WI38 (cell line): ENCODE results near the gene SCARF1.

Source experiments
- H3K4me3 ChIP-seq: 2 replicates; pipeline ENCODE4 v1.5.1; 2011; ENCODE audit warnings: low read depth, mild to moderate bottlenecking, control low read depth, low read length
- TF ChIP-seq, protein P1 (sequence below): IDR thresholded peaks from 2 replicates; pipeline ENCODE4 v1.5.1; 2012; ENCODE audit warnings: low read depth, mild to moderate bottlenecking, control low read depth, low read length

SCARF1 gene

DNA sequence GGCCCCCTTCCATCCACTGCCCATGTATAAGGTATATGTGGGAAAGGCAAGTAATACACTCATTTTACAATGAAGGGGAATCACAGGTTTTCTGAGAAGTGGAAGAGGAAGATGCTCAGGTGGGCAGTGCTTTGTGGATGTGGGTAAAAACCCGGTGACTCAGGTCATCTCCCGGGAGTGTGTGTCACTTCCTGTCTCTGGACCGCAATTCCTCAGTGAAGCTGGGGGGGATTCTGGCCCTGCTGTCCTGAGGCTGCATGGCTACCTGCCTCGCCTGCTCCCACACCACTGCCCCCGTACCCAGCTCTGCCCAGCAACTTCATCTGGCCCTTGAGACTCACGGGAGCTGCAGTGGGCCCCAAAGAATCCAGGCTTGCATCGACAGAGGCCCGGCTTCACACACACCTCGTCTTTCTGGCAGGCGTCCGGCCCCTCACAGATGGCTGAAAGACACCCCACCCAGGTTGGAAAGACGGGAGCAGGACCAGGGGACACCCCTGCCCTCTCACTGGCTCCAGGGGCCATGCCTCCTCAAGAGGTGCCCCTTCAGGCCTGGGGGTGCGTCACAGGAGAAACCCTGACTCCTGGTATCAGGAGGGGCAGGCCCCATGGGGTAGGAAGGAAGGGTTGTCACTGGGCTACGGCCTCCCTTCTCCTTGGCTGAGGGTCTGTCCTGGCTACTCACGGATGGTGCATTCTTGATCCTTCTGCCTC lies 882 bp downstream of the SCARF1 start:
- TF ChIP-seq, protein P1, sequence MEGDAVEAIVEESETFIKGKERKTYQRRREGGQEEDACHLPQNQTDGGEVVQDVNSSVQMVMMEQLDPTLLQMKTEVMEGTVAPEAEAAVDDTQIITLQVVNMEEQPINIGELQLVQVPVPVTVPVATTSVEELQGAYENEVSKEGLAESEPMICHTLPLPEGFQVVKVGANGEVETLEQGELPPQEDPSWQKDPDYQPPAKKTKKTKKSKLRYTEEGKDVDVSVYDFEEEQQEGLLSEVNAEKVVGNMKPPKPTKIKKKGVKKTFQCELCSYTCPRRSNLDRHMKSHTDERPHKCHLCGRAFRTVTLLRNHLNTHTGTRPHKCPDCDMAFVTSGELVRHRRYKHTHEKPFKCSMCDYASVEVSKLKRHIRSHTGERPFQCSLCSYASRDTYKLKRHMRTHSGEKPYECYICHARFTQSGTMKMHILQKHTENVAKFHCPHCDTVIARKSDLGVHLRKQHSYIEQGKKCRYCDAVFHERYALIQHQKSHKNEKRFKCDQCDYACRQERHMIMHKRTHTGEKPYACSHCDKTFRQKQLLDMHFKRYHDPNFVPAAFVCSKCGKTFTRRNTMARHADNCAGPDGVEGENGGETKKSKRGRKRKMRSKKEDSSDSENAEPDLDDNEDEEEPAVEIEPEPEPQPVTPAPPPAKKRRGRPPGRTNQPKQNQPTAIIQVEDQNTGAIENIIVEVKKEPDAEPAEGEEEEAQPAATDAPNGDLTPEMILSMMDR: no peak
- H3K4me3 ChIP-seq: no peak overlapping the region

DNA sequence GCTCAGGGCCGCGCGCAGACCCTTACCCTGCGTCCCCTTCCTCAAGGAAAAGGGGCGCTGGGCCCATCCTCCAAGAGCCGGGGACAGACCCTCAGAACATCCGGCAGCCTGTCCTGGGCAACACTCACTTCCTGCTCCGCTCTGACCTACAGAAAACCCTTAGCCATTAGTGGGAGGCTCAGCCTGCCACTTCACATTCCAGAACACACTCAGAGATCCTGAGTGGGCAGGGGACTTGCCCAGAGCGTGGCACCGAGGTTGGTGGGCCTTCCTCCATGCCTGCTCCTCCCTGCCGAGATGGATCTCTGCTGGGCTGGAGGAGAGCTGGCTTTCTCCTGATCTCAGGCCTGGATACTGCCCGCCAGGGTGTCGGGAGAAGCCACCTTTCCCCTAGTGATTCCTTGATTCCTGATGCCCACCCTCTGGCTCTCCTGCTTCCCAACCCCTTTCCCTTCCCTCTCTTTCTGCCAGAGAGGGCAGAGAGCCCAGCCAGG lies 1.5 kb downstream of the SCARF1 start:
- no peak overlapping the region for H3K4me3 ChIP-seq
- TF ChIP-seq, protein P1: no peak

DNA sequence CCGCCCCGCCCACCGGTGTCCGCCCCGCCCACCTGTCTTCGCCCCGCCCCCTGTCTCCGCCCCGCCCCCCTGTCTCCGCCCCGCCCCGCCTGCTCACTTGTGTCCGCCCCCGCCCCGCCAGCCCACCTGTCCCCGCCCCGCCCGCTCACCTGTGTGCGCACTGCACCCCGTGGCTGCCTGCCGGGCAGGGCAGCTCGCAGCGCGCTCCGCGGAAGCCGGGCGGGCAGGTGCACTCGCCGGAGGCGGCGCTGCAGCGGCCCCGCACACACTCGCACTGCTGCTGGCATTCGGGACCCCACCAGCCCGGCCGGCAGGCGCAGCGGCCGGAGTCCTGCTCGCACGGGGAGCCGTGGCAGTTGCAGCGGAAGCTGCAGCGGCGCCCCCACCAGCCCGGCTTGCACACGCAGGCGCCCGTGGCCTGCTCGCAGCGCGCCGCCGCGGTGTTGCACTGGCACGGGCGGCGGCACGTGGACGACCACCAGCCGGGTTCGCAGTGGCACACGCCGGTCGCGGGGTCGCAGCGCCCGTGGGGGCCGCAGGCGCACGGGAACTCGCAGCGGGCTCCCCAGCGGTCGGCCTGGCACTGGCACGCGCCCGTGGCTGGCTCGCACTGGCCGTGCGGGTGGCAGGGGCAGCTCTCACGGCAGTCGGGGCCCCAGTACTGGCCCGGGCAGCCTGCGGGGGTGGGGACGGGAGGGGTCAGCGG lies 2.1 kb downstream of the SCARF1 start:
- TF ChIP-seq, protein P1: no peak
- H3K4me3 ChIP-seq: no peak overlapping the region

DNA sequence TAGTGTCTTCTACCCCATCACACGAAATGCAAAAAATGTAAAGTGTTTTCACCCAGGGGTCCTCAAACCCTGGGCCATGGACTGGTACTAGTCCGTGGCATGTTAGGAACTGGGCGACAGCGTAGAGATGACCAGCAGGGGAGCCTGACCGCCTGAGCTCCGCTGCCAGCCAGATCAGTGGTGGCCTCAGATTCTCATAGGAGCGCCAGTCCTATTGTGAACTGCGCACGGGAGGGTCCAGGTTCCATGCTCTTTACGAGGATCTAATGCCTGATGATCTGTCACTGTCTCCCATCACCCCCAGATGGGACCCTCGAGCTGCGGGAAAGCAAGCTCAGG lies 4.5 kb downstream of the SCARF1 start:
- TF ChIP-seq, protein P1: no peak
- H3K4me3 ChIP-seq: no peak overlapping the region

DNA sequence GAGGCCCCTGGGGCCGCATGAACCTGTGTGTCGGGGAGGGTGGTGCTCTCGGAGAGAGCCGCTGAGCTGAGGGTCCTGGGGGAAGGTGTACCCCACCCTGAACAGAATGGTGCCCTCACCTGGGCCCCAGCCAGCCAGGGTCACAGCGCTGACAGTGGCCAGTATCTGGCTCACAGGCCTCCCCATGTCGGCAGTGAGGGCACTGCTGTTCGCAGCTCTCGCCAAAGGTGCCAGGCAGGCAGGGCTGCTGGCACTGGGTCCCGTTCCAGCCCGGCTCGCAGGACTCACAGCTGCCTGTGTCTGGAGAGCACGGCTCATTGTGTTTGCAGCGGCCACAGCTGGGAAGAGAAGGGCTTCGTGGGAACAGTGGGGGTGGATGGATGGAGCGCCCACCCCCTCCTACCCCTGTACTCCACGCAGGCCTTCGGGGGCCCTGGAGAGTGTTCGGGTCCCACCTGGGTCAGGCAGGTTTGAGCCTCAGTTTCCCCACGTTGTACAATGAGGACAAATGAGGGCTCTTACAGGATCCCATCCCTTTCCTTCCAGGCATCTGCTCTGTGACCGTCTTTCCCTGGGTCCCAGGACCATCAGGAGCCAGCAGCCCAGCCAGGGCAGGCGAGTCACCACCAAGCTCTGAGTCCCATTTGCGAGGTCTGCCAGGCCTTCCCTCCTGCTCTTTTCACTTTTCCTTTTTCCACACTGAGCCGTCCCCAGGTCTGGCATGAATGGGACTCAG lies 5.0 kb downstream of the SCARF1 start:
- no peak overlapping the region for H3K4me3 ChIP-seq
- TF ChIP-seq, protein P1: no peak

DNA sequence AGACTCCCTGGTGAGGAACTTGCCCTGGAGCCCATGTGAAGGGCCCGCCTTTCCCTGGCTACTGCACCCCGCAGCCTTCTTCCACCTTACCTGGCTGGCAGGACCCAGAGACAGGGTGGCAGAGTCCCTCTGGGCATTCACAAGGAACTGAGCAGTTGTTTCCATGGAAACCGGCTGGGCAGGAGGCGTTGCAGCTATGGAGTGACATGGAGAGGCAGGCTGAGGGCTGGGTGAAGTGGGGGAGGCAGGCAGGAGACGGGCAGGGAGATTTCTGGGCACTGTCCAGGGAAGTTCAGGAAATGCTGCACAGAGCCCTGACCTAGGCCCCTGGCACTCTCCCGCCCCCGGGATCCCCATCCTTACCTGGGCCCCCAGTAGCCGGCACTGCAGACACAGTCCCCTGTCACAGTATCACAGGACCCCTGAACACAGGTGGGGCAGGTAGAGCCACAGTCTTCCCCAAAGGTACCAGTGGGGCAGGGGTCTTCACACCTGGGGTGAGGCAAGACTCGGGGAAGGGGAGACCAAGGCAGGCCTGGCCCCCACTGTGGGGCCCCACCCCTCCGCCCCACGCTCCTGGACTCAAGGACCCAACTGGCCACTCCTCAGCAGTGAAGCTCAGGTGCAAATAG lies 5.9 kb downstream of the SCARF1 start:
- no peak overlapping the region for H3K4me3 ChIP-seq
- TF ChIP-seq, protein P1: no peak
